Mesenteric fat pad (tissue), 1 donor: ENCODE data around the gene IZUMO3. TPM values are rescaled to one million over a fixed set of nuclear protein-coding genes. Genes with fewer than 3 reads are reported as not detected.
"Not testable (repeated sequence)": the region's sequence is repeated elsewhere in the genome, so short reads cannot be mapped to it uniquely, and the experiment has no call there.

ENCODE experiments used
- DNase-seq: peaks from one replicate; pipeline ENCODE4 v3.0.0-alpha.2; 2020; ENCODE audit warnings: low spot score
- long read RNA-seq: library from polyadenylated mRNA; unstranded; transcript quantifications from one replicate; pipeline ENCODE4 v2.0.0, GENCODE V29; 2020
- total RNA-seq: library from RNA; stranded (reverse); fragmentation: NEBNext Ultra II Directional; extraction: Animal tissue kit (Norgen Biotek cat#: 25700); gene quantifications from one replicate; pipeline ENCODE4 v1.2.1, GENCODE V29; 2021
- donor health status: DM: yes; HTN: yes; CAD: no.

IZUMO3 gene, protein sequence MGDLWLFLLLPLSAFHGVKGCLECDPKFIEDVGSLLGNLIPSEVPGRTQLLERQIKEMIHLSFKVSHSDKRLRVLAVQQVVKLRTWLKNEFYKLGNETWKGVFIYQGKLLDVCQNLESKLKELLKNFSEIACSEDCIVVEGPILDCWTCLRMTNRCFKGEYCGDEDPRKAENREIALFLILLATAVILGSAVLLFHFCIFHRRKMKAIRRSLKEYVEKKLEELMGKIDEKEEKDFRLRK
- total RNA-seq, result not detected
- long read RNA-seq, result 0 reads

DNA sequence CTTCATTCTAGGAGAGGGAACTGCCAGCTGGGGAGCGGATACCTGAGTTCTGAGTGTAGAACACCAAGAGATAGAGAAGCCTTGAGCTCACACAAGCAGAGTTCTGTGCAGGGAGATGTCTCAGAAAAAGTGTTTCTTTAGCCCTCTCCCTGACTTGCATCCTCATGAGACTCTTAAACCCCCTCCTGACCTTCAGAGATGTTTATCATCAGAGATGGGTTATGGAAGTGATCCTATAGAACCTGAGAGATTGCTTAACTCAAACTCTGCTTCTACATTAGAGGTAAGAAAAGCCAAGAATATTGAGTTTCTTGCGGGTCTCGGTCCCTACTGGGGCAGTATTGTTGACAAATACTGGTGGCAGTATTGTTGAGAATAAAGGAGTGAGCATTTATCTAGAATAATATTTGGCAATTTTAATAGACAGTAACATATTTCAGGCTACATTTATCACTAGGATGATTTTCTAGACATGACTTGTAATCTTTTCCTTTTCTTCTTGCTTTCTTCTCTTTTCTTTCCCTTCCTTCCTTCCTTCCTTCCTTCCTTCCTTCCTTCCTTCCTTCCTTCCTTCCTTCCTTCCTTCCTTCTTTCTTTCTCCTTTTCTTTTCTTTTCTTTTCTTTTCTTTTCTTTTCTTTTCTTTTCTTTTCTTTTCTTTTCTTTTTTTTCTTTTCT lies at the start of gene IZUMO3:
Gene IZUMO3, minus strand, starts transcription at position 51 of the 676 bp plus-strand sequence. CDS start 248 bp downstream, outside the sequence.
- no peak for DNase-seq

DNA sequence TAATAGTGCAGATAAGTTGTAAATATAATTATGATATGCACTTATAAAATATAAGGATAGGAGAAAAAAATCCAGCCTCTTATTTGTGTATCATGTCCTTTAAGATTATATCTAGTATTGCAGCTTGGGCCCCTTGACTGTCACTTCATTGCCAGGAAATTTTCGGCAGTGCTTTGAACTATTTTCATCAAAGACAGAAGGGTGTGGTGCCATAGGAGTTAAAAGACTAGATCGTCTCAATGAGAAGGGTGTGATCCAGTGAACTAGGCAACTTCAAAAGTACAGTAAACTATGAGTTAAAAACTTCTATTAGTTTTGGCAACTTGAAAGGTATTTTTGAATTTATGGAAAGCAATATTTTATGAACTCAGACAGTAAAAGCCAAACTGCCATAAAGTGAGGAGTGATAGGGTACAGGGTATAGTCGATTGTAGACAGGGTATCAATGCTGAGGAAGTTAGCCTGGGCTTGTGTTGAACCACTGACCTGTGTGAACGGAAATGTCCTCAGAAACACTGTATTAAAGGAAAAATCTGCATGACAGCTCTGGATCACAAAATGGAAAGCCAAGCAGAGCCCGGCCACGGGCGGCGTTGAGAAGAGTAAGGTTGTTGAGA lies 48.6 kb upstream of the IZUMO3 start:
- no peak for DNase-seq

DNA sequence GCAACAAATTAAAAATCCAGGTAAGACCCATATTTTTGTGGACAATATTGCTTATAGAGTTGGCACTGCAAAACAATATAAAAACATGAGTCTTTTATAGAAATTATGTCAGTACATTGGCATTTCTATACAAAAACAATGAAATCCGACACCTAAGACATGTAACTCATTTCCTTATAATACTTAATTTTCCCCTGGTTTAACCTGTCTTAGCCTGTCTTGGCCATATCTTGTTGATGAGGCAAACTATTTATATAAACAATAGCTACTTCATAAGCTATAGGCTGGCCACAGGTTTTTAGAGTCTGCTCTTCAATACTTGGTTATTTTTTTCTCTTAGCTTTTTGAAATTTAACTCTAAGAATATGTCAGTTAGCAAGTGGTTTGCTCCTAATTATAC lies 44.7 kb upstream of the IZUMO3 start:
- no peak for DNase-seq

DNA sequence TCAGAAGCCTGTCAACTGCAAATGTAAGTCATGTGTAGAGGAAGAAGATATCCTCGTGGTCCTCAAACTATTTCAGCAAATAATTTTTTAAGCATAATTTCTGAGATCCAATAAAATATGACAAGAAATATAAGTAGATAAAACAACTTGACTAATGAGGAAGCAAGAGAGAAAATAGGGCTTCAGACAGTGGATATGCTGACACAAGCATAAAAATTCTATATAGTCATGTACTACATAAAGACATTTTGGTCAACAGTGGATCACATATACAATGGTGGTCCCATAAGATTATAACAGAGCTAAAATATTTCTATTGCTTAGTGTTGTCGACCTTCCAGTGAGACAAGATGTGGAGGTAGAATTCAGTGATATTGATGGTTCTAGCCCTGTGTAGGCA lies 42.2 kb upstream of the IZUMO3 start:
- no peak for DNase-seq

DNA sequence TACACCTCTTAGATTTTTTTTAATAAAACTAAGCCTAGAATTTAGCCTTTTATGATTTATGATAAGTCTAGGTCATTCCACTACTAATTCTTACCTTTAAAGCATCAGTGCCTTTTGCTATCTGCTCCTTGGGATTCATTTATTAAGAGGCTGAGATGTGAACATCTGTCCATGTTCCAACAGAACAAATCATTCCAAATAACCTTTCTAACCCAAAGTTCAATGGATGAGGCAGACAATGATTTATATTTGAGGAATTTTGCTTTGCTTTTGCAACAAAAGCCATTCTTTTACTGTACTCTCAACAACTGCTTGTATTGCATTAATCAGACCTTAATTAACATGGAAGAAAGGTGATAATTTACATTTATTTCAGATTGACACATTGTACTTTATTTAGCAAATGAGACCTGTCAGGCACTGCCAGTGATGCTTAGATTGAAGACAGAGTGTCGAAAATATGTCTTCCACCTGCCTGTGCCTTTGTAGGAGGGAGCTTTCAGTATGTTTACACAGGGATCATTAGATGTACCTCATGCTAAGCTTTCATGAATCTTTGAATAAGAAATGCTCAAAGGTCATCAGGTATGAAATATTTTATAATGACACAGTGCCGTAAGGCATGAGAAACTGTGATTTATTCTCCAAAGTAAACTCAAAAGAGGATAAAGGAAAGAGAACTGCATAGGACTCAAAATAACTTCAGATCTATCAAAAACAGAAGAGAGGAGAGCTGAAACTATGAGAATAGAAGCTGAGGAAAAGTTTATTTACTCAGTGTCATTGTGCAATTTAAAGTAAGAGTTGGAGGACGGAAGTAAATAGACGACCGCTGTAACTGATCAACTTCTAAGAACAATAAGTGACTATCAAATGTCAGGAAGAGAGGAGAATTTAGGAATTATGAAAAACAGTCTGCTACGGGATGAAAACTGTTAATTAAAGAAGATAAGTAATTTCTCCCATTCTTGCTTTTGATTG lies 36.7 kb upstream of the IZUMO3 start:
- DNase-seq, result no peak

DNA sequence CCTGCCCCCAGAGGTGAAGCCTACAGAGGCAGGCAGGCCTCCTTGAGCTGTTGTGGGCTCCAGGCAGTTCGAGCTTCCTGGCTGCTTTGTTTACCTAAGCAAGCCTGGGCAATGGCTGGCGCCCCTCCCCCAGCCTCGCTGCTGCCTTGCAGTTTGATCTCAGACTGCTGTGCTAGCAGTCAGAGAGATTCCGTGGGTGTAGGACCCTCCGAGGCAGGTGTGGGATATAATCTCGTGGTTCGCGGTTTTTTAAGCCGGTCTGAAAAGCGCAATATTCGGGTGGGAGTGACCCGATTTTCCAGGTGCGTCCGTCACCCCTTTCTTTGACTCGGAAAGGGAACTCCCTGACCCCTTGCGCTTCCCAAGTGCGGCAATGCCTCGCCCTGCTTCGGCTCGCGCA lies 34.3 kb upstream of the IZUMO3 start:
- DNase-seq, result not testable (repeated sequence)

DNA sequence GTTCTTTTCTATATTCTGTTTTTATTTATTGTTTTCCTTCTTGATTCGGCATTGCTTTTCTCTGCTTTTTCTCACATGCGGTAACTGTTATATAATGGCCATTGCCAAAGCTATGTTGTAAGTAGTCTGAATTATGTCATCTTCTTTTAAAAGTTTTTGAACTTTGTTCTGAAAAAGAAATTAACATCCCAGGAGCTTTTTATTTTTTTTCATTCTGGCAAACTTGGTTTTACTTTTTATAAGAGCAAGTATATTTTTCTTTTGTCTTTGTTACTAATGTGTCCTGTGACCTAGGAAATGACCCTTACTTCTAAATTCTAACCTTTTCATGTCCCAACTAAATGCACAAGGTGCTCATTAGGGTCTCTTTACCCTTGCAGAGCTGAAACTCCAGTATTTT lies 26.7 kb upstream of the IZUMO3 start:
- DNase-seq, result no peak

DNA sequence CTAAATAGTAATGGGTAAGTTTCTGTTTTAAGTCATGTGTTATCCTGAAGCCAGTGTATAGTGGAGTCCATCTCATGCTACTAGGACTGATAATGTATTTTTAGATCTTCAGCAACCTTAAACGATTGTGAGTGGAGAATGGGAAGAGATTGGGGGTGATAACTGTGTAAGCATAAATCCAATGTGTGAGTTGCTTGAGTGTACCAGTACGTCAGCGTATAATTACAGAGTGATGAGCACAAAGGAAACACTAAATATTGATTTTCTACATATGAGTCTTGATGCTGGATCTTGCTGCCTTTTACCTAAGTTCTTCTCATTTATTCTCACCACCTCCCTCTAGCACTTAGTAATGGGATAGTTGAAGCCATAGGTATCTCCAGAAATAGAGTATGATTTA lies 16.3 kb upstream of the IZUMO3 start:
- DNase-seq, result no peak

DNA sequence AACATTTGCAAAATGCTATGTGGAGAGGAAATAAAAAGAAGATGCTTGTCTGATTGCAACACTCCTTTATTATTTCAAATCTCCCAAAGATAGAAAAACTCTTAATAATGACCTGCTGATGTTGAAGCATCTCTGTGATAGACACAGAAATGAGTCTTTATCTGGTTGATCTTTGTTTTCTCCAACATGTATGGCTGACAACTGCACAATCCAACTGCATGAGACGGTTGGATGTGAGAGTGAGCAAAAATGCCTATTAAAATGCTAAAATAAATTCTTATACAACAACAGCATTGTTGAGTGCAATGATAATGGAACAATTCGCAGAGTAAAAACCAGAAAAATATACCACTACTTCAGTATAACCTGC lies 7.5 kb upstream of the IZUMO3 start:
- DNase-seq, result no peak

DNA sequence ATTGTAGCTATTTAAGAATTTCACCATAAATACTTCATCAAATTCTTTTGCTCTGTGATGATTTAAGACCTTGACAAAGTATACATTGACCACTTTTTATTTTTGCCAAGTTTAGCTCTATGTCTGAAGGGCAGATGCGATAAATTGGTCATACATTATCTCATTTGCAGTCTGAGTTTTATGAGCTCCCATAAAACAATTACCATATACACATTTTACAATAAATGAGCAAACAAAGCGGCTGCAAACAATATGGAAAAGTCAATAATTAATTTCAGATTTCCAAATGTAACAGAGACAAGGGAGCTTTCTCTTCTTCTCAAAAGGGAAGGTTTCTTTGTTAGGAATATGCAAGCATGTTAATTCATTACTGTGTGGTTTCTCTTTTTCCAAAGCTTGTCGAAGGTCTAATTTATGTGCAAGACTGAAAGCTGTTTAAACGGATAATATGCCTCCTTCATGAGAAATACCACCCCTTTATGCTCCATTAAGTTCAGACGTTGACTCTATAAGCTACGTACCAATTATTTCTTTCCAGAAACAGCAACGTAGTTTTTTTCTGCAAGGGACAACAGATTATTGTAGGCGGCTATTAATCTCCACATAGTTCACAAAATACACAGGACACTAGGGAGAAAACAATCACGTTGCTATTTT lies 7.0 kb upstream of the IZUMO3 start:
- DNase-seq, result no peak

DNA sequence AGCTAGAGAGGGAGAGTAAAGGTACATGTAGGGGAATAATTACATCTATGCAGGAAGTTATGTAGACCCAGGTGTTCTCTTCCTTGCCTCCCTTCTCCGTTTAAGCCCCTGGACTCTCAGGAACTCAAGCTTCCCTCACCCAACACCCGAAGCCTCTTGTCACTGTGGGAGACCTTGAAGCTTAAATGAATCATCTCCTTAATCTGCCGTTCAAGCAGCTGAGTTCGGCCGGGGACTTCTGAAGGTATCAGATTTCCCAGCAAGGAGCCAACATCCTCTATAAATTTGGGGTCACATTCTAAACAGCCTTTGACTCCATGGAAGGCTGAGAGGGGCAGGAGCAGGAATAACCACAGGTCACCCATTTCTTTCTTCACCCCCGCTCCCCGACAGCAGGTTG lies 412 bp downstream of the IZUMO3 start:
- DNase-seq, result no peak

DNA sequence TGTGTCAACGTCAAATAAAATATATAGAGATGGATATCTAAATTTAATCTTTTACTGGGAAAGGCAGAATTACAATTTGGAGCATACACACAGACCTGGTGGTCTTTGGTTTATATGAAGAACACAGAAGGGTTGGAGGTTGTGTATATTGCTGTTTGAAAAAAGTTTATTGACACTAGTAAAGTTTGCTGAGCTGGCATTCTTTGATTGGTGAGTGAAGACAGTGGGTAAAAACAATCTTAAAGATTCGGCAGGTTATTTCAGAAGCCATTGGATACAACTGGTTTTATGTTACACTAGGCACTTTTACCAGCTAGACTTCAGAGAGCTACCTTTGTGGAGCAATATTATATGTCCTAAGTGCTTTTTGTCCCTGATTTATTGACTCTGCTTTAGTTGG lies 27.2 kb downstream of the IZUMO3 start:
- DNase-seq, result no peak

DNA sequence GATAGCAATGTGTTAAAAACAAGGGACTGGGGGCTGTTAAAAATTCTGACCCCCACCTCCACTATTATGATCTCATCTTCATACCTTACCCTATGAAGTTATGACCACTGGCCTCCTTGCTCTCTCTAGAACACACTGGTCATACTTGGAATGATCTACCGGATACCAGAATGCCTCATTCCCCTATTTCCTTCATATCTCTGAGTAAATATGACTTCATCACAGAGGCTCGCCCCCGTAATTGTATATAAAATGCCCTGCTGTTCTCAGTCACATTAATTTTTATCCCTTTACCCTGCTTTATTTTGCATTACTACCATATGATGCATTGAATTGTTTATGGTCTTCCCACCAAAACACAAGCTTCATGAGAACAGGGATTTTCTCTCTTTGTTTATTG lies 29.2 kb downstream of the IZUMO3 start:
- no peak for DNase-seq

DNA sequence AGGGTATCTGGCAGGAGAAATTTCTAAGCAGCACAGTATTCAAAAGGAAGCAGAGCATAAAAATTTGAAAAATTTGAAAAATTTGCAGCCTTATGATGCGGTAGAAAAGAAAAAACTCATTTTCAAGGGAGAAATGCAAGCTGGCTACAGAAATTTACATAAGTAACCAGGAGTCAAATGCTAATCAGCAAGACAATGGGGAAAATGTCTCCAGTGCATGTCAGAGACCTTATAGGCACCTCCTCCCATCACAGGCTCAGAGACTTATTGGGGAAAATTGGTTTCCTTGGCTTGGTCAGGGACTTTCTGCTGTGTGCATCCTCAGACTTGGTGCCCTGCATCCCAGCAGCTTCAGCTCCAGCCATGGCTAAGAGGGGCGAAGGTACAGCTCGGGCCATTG lies 35.8 kb downstream of the IZUMO3 start:
- no peak for DNase-seq

DNA sequence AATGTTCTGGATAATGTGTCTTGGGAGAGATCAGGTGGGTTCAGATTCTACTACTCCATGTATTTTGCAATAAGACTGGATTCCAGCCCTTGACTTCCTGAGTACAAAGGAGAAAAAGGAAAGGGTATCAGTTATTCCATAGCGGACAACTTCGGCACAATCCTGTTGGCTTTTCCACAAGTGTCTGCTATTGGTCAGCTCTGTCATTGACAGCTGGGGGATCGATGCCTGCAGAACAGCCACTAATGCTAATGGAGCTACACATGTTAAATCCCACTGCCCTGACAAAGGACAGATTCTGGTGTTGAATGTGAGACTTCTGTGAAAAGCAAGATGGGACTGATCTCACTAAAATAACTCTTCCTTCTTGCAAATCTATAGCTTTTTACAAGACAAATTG lies 41.2 kb downstream of the IZUMO3 start:
- DNase-seq, result no peak

DNA sequence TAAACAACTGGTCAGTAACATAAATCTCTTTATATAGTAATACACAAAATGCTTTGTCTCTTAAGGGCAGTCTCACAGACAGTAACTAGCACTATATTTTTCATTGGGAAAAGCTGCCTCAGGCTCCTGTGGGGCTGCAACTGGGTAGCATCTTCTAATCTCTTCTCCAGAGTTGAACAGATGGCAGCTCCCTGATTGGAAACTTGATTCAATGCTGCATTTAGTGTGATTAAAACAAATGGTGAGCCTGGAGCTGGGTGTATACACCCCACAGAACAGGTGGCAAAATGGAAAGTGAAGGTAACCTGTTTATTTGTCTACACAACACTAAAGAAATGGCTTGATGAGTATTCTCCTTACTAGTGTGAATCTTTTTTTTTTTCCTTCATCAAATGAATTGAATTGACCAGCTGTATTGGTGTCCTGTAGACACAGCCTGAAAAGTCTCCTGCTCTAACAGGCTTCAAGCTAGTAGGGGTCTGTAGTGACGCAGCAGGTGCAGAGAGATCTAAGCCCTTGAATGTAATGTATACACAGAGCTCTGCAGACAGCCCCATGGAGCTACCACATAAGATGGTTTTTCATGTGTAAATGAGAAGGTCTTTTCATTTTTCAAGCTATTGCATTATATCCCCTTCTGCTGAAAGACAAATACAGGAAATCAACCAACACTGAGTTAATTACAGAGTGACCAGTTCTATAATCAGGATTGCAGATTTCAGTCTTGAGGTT lies 43.3 kb downstream of the IZUMO3 start:
- DNase-seq, result no peak

DNA sequence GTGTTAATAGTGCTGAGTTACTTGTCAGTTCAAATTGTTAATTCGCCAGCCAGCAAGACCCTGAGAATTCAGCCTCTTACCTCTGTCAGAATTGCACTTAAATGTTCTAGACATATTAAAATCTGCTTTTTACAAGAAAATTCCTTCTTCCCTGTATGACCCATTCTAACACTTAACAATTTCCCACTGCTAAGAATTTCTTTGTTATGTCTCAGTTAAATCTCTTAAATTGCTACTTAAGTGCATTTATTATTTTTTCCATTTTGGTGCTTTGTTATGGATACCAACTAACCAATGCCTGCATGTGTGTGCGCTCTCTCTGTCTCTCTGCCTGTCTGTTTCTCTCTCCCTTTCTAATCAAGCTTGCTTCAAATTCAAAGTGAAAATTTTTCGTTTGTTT lies 44.9 kb downstream of the IZUMO3 start:
- no peak for DNase-seq

DNA sequence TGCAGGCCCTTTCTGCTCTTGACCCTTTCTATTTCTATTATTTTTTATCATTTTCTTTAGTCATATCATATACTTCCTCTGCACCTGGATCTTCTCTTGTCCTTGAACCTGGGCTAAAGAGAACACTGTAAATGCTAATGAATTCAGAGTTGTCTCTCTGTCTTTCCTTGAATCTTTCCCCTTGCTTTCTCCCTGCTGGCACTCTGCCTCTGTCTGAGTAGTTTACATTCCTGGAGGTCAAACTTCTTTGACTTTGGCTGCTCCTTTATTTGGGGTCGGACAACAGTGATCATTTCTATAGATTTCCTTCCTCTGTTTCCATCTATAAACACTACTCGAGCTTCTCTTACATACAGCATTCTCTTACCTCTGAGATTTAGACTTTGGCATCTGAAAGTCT lies 47.1 kb downstream of the IZUMO3 start:
- no peak for DNase-seq

DNA sequence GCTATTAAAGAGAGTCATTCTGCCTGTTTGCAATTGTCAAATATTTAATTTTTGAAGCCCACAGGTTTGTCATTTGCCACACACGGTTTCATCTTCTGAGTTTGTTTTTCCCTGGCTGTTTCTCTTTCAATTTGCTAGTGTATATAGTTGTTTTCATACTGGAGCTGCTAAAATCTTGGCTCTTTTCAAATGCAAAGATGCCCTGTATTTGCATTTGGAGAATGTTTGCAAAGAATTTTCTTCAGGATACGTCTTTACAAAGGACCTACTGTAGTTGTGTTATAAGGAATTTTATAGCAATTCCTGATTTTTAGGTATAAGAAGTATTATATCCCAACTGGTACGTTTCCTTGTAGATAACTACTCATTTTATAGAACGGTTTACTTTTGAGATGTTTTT lies 48.0 kb downstream of the IZUMO3 start:
- no peak for DNase-seq
